Spleen (tissue), 7 donors: ENCODE results near the gene MRPL49.

Source experiments
- POLR2AphosphoS5 ChIP-seq, 3 donors: sonication (generic); formaldehyde crosslinking; IDR thresholded peaks; one replicate each; pipeline ENCODE4 v1.5.1; 2017; ENCODE audit warnings: antibody characterized with exemption in 3 of 3
- TF ChIP-seq, protein P1 (sequence below), 11 experiments: fragments of 200-600 bp in 7 of 11; fragments of 450-650 bp in 4 of 11; sonication (generic) in 4 of 11; IDR thresholded peaks in 8 of 11; conservative IDR thresholded peaks in 3 of 11; 1 replicate in 7 of 11; 2 replicates in 4 of 11; pipeline versions ENCODE4 v1.4.0 to v1.8.0; 2016 to 2021; ENCODE audit warnings: antibody characterized with exemption in 11 of 11, inconsistent platforms in 4 of 11, mild to moderate bottlenecking in 1 of 11
- donor health status: DM: no; HTN: no; CAD: no; lungs with moderate emphysema.
- donor health status: DM: no; HTN: no; CAD: no.
- donor health status: DM: no; HTN: no; CAD: no.

DNA sequence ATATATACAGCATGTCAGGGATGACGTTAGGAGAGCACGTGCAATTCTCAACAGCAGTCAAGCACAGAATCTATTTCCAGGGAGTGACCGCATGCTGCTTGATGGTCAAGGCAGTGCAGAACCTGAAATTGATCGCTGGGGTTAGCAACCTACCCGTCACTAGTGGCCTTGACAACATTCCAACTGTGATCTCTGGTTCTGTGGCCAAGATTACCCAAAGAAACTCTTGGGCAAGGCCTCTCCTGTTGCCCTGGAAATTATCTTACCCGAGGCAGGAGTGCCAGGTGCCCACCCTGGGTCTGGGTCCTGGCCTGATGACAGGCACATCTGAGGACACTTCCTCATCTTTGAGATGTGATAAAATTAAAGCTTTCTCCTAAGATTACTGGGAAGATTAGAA, 8.3 kb upstream of the MRPL49 start:
- no peak for TF ChIP-seq POLR2AphosphoS5 (IDR thresholded peaks at IDR 0.05)
- TF ChIP-seq, protein P1, sequence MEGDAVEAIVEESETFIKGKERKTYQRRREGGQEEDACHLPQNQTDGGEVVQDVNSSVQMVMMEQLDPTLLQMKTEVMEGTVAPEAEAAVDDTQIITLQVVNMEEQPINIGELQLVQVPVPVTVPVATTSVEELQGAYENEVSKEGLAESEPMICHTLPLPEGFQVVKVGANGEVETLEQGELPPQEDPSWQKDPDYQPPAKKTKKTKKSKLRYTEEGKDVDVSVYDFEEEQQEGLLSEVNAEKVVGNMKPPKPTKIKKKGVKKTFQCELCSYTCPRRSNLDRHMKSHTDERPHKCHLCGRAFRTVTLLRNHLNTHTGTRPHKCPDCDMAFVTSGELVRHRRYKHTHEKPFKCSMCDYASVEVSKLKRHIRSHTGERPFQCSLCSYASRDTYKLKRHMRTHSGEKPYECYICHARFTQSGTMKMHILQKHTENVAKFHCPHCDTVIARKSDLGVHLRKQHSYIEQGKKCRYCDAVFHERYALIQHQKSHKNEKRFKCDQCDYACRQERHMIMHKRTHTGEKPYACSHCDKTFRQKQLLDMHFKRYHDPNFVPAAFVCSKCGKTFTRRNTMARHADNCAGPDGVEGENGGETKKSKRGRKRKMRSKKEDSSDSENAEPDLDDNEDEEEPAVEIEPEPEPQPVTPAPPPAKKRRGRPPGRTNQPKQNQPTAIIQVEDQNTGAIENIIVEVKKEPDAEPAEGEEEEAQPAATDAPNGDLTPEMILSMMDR (IDR thresholded peaks at IDR 0.05 in 8 of 11, conservative IDR thresholded peaks at IDR 0.05 in 3 of 11), result no peak
